HG02588 (cell line): Measurements from ENCODE around the gene FUT4.
"Not testable (repeated sequence)": the region's sequence is repeated elsewhere in the genome, so short reads cannot be mapped to it uniquely, and the experiment has no call there.

ENCODE experiments used
- ATAC-seq: cut with Tn5 transposase; IDR thresholded peaks from one replicate; pipeline ENCODE4 v1.9.1; 2021; ENCODE audit warnings: mild to moderate bottlenecking, moderate library complexity; ENCODE audit not compliant: unreplicated experiment

The FUT4 gene

DNA sequence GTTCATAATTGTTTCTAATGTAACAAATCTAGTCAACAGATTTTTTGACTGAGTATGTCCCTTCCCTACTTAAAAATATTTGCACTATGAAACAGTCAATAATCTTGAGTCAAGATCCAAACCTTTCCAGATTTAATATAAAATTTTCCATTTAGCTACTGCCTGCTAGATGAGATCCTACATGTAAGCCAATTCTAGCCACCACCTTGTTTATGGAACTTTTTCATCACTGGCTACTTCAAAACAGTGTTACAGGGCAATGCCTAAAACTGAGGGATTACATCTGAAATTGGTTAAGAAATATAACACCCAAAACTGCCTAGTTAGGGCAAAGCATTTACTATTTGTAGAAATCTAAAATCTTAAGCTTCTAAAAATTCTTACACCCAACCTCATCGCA is 10.5 kb upstream of the FUT4 start:
- ATAC-seq, result no peak

DNA sequence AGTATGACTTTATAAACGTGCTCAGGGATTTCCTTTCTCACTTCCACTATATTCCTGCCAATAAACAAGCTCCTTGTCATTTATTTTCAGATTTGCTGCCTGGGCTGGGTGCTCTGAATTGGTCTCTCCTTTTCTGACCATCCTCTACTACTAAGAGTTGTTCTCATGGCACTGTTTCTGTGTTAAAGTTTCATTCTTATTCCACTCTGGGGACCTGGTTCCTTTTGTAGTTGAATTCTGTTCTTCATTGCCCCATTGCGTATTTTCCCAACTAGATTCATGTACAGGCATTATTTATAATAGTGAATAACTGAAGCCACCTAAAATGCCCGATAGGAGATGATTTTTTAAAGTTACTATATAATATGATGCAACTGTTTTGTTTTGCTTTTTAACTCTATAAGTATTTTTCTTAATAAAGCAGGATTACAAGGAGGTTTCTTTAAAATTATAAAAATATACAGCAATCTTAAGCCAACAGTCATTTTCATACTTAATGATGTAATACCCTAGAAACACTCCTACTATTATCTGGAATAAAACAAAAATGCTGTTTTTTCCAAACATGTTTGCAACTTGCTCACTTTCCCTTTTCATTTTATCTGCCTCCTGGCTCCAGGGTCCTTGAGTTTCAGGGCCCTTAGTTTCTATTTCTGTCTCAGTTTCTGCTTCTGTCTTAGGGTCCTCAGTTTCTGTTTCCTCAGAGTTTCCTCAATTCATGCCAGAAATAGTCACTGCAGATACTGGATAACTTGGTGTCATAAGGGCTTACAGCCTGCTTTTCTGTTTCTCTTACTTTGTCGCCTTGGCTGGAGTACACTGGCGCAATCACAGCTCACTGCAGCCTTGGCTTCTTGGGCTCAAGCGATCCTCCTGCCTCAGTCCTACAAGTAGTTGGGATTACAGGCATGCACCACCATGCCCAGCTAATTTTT is 9.8 kb upstream of the FUT4 start:
- no peak for ATAC-seq

DNA sequence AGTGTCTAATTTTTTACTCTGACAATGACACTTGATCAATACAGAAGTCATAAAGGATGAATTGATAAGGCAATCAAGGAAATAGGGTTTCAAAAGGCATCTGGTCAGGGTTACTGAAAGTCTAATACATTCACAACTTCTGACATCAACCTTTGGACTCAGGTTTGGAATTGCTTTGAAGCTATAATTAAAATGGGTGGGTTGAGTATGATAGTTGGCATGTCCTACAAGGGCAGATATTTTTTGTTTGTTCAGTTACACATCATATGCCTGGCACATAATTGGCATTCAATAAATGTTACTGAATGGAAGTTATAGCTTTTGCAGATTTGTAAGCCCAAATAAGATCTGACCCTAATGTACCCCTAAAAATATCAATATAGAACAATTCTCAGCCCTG is 7.3 kb upstream of the FUT4 start:
- no peak for ATAC-seq

DNA sequence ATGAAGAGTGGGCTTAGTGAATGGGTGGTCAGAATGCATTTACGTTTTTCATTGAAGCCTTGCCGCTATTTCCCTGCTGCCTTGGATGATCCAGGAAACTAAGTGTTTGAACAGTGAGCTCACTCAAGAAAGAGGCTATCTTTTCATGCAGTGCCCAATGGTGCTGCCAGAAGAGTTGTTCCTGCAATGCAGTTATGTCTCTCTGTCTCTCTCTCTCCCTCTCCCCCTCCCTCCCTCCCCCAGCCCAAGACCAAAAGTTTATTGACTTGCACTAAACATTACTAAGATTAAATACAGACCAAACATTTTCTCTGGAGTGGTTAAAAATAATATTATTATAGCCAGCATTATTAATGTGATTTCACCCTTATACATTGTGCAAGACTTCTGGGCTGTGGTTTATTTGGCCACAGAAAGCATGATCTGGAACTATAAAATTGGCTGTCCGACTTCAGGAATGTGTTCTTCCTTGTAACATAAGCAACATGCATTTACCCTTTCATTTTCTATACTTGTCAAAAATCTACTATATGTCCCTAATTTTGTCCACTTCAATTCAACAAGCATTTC is 6.6 kb upstream of the FUT4 start:
- no peak for ATAC-seq

DNA sequence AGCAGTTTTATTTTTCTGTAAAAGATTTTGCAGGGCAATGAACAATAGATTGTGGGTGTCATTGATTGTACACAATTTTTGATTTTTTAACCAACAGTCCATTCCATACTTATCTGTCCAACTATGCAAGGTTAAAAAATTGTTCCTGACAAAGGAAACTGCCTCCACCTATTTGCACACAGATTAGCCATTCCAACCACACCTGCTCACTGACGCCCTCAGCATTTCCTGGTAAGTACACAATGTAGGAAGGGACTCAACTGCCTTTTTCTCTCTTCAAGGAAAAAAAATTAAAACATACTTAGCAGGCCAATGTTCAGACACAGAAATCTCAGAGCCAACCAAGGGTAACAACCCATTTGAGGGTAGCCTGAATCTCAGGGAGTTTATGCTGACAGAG is 4.3 kb upstream of the FUT4 start:
- ATAC-seq, result no peak

DNA sequence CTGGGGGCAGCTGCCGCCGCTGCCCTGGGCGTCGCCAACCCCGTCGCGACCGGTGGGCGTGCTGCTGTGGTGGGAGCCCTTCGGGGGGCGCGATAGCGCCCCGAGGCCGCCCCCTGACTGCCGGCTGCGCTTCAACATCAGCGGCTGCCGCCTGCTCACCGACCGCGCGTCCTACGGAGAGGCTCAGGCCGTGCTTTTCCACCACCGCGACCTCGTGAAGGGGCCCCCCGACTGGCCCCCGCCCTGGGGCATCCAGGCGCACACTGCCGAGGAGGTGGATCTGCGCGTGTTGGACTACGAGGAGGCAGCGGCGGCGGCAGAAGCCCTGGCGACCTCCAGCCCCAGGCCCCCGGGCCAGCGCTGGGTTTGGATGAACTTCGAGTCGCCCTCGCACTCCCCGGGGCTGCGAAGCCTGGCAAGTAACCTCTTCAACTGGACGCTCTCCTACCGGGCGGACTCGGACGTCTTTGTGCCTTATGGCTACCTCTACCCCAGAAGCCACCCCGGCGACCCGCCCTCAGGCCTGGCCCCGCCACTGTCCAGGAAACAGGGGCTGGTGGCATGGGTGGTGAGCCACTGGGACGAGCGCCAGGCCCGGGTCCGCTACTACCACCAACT is 1.0 kb downstream of the FUT4 start:
- ATAC-seq, result no peak

DNA sequence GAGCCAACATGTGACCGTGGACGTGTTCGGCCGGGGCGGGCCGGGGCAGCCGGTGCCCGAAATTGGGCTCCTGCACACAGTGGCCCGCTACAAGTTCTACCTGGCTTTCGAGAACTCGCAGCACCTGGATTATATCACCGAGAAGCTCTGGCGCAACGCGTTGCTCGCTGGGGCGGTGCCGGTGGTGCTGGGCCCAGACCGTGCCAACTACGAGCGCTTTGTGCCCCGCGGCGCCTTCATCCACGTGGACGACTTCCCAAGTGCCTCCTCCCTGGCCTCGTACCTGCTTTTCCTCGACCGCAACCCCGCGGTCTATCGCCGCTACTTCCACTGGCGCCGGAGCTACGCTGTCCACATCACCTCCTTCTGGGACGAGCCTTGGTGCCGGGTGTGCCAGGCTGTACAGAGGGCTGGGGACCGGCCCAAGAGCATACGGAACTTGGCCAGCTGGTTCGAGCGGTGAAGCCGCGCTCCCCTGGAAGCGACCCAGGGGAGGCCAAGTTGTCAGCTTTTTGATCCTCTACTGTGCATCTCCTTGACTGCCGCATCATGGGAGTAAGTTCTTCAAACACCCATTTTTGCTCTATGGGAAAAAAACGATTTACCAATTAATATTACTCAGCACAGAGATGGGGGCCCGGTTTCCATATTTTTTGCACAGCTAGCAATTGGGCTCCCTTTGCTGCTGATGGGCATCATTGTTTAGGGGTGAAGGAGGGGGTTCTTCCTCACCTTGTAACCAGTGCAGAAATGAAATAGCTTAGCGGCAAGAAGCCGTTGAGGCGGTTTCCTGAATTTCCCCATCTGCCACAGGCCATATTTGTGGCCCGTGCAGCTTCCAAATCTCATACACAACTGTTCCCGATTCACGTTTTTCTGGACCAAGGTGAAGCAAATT is 1.8 kb downstream of the FUT4 start:
- no peak for ATAC-seq

DNA sequence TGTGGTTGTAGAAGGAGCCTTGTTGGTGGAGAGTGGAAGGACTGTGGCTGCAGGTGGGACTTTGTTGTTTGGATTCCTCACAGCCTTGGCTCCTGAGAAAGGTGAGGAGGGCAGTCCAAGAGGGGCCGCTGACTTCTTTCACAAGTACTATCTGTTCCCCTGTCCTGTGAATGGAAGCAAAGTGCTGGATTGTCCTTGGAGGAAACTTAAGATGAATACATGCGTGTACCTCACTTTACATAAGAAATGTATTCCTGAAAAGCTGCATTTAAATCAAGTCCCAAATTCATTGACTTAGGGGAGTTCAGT is 2.4 kb downstream of the FUT4 start:
- ATAC-seq, result no peak

DNA sequence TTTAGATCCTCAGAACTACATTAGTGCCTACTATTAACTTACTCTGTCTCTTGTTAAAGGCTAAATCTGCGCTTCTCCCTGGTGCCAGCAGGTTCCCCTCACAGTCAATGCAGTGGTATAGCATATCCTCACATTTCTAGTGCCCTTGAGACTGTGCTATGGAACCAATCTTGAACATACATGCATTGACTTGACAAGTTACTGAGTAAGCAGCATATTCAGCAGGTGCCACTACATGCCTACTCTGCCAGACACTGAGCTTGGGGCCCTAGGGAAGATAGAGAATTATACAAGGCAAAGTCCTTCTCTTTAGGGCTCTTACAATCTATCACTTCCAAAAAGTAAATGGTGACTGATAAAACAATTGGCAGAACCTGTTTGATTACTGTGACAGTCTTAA is 3.2 kb downstream of the FUT4 start:
- no peak for ATAC-seq

DNA sequence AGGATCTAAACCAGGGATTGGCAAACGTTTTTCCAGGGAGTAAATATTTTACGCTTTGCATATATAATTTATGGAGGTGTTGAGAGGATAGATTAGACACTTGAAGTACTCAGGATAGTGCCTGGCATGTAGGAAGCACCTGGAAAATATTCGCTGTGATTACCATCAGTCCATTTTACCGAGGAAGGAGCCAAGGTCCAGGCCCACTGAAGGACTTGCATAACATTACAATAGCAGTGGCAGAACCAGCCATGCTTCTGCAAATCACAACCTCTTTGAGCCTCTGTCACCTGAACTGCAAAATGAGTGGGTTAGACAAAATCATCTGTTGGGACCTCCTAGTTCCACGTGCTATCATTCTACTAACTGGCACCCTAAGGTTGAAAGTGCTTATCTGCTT is 5.4 kb downstream of the FUT4 start:
- ATAC-seq, result no peak

DNA sequence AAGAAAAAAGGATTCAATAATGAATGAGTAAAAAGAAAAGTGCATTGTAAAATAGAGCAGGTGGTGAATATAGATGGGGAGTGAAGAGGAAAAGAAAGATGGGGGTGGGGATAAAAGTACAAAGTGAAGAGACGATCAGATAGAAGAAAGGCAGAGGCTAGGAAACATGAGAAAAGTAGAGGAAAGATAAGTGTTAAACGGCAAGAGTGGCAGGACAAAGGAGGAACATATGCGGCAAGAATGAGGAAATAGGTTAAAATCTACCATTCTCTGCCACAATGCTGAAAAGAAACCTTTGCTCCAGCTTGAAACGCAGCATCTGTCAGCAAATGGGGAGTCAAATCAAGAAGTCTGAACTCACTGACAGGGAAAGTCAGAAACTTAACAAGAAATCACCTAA is 6.8 kb downstream of the FUT4 start:
- peak; percentile 46 for ATAC-seq

DNA sequence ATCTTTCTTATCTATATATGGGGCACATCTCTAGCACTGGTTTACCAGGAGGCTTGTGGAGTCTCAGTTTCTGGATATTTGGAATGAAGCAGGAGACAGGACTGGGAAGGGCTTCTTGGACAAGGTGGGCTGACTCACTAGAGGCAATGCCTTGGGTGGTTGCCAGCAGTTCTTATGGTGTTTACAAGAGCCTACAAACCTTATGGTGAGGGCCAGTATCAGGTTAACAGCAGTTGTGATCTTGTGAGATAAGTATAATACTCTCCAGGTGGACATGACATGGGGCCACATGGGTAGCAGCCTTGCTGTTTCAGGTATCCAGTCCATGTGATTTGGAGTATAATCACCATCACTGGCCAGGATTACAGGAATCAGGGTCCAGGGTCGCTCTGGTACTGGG is 10.2 kb downstream of the FUT4 start:
- no peak for ATAC-seq

DNA sequence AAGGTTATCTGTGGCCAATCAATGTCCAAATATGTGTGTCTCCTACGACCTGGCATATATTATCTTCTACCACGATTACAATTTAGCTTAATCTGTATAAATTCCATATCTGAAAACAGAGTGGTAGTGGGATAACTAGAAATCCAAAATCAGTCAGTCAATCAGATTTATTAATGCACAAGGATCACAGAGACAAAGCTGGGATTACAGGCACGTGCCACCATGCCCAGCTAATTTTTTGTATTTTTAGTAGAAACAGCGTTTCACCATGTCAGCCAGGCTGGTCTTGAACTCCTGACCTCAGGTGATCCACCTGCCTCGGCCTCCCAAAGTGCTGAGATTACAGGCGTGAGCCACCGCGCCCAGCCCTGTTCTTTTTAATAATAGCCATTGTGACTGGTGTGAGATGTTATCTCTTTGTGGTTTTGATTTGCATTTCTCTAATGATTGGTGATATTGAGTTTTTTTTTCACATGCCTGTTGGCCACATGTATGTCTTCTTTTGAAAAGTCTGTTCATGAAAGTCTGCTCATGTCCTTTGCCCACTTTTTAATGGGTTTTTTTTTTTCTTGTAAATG is 12.1 kb downstream of the FUT4 start:
- not testable (repeated sequence) for ATAC-seq

DNA sequence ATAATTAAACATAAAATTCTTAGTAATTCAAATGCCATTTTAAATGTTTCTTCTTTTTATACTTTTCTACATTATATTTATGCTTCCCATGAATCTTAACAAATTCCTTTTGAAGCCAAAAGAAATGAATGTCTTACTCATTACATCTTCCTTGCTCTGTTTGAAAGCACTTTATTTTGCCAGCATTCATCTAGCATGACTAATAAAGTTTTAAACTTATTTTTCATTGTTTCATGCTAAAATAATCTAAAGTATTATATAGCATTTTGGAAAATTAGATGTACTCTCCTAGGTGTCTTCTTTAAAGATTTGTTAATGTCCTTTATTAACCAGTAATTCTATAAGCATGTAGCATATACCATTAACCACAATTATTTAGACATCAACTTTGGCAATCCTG is 13.7 kb downstream of the FUT4 start:
- ATAC-seq, result no peak

DNA sequence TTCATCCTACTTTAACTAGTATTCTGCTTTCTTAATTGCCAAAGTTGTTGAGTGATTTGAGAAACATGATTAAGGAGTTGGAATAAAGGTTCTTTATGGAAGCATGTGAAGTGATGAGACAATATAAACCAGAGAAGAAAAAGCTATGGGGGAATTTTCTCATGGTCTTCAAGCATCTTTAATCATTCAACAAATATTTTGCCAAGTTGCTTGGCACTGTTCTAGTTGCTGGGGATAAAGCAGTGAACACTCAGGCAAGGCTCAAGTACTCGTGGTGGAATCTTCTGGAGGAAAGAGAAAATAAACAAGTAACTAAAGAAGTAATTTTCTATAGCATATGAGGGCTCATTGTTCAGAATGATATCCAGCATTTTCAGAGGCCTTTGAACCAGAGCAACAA is 14.3 kb downstream of the FUT4 start:
- ATAC-seq, result no peak

DNA sequence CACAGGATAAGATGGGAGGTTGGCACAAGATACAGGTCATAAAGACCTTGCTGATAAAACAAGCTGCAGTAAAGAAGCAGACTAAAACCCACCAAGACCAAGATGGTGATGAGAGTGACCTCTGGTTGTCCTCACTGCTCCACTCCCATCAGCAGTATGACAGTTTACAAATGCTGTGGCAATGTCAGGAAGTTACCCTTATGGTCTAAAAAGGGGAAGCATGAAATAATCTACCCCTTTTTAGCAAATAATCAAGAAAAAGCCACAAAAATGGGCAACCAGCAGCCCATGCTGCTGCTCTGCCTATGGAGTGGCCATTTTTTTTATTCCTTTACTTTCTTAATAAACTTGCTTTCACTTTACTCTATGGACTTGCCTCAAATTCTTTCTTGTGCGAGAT is 14.7 kb downstream of the FUT4 start:
- ATAC-seq, result no peak

DNA sequence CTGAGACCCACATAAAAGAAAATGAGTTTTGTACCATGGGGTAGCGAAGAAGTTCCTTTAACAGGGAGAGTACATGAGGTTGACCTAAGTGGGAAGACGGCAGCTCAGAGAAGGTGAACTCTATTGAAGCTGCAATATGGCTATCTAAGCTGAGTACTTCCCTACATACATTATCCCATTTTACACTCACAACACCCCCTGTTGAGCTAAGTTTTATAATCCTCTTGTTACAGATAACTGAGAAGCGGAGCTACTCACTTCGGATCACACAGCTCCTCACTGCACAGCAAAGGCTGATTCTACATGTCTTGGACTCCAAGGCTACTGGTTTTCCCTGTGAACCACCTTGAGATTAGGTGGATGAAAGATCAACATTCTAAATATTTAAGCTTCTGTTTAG is 15.2 kb downstream of the FUT4 start:
- no peak for ATAC-seq

DNA sequence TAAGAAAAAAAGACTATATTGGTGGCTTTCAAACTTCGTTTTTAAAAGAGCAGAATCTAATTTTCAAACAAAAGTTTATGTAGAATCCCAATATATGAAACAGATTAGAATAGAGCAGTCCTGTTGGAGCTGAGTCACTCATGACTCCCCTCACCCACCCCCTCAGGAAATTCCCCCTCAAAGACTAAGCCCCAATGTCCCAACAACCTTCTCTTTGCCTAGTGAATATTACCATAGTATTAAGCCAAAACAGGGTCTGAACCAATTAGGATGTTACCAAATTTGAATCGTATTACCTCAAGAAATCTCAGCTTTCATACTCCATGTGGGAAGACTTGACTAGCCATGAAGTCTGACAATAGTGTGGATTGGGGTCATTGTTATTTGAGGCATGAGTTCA is 15.6 kb downstream of the FUT4 start:
- no peak for ATAC-seq

DNA sequence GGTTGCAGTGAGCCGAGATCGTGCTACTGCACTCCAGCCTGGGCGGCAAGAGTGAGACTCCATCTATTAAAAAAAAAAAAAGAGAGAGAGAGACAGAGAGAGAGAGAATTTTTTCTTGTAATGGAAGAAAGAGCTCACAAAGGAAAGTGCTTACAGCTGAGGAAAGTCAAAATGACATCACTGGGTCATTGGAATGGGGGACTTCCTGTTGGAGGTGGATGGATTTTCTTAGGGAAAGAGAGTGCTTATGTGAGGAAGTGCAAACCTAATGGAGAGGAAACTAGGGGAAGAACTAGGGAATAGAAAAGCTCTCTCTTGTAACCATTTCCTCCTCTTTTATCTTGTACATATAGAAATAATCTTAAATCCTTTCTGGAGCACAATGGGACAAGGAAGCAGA is 17.1 kb downstream of the FUT4 start:
- no peak for ATAC-seq

DNA sequence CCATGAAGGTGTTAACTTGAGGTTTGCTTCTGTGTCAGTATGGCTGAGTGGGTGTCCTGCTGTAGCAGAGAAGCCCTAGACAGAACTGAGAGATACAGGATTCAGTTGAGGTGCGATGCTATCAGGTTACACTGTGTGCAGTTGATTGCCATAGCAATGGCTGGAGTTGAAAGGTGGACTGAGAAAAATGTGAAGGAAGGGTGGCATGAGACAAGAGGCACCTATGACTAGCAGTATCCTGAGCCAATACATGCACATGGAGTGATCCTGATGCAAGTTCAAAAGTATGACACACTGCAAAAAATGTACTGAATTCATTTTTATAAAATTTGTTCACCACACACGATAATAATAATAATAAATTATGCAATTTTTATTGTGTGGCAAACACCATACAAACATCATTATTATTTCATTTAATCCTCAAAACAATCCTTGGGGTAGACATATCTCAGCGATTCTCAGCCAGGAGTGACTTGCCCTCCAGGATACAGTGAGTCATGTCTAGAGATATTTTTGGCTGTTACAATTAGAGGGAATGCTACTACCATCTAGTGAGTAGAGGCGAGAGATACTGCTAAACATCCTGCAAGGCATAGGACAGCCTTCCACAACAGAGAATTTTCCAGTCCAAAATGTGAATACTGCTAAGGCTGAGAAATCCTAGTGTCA is 19.6 kb downstream of the FUT4 start:
- no peak for ATAC-seq
